NCI-H1436 (cell line): ENCODE data around the gene IQCN.
A peak's percentile ranks its signal among the peaks of the same experiment; 100 is the strongest.

Experiments
- DNase-seq: peaks from one replicate; lab custom pipeline; 2025; lab: John Stamatoyannopoulos, UW

The IQCN gene

GRCh38 chr19:18304458-18305310 lies 30.4 kb upstream of the IQCN start:
- peak; percentile 66 for DNase-seq

GRCh38 chr19:18304208-18304457 lies 29.9 kb upstream of the IQCN start:
- DNase-seq: peak; percentile 66

- DNase-seq: no peak
Observed at GRCh38 chr19:18301718-18302111, 27.5 kb upstream of the IQCN start.

GRCh38 chr19:18300930-18301717 lies 26.9 kb upstream of the IQCN start:
- DNase-seq: no peak

- DNase-seq: no peak
Observed at GRCh38 chr19:18299654-18300053, 25.4 kb upstream of the IQCN start.

- no peak for DNase-seq
Observed at GRCh38 chr19:18298601-18299000, 24.3 kb upstream of the IQCN start.

- no peak for DNase-seq
Observed at GRCh38 chr19:18297308-18297707, 23.1 kb upstream of the IQCN start.

GRCh38 chr19:18295034-18295451 lies 20.8 kb upstream of the IQCN start:
- no peak for DNase-seq

- peak; percentile 53 for DNase-seq
Observed at GRCh38 chr19:18294467-18294864, 20.2 kb upstream of the IQCN start.

GRCh38 chr19:18293642-18294466 lies 19.6 kb upstream of the IQCN start:
- no peak for DNase-seq

- DNase-seq: peak; percentile 69
Observed at GRCh38 chr19:18292810-18293641, 18.8 kb upstream of the IQCN start.

- no peak for DNase-seq
Observed at GRCh38 chr19:18292462-18292809, 18.2 kb upstream of the IQCN start.

- peak; percentile 80 for DNase-seq
Observed at GRCh38 chr19:18291590-18292461, 17.6 kb upstream of the IQCN start.

GRCh38 chr19:18291019-18291524 lies 16.8 kb upstream of the IQCN start:
- DNase-seq: no peak

GRCh38 chr19:18290302-18291018 lies 16.2 kb upstream of the IQCN start:
- DNase-seq: no peak

- no peak for DNase-seq
Observed at GRCh38 chr19:18289471-18290301, 15.4 kb upstream of the IQCN start.

GRCh38 chr19:18287836-18288772 lies 13.9 kb upstream of the IQCN start:
- no peak for DNase-seq
